NCI-H460 (cell line): ENCODE measurements around the gene MAP3K5. TPM values are rescaled to one million over a fixed set of nuclear protein-coding genes. Genes with fewer than 3 reads are reported as not detected.
"Not testable (repeated sequence)": the region's sequence is repeated elsewhere in the genome, so short reads cannot be mapped to it uniquely, and the experiment has no call there.

ENCODE experiments used
- DNase-seq: peaks from one replicate; pipeline ENCODE4 v3.0.0-alpha.2; 2016; ENCODE audit warnings: low read depth; ENCODE audit errors: extremely low read depth
- total RNA-seq: library from RNA; depleted of rRNA; stranded (reverse); fragments of >200 nt; shearing (Covaris generic); gene quantifications from 2 replicates; pipeline ENCODE4 v1.2.3, GENCODE V29; 2014

MAP3K5 gene
- total RNA-seq, 1 experiment from 2014 or later, result 6.8 TPM

DNA sequence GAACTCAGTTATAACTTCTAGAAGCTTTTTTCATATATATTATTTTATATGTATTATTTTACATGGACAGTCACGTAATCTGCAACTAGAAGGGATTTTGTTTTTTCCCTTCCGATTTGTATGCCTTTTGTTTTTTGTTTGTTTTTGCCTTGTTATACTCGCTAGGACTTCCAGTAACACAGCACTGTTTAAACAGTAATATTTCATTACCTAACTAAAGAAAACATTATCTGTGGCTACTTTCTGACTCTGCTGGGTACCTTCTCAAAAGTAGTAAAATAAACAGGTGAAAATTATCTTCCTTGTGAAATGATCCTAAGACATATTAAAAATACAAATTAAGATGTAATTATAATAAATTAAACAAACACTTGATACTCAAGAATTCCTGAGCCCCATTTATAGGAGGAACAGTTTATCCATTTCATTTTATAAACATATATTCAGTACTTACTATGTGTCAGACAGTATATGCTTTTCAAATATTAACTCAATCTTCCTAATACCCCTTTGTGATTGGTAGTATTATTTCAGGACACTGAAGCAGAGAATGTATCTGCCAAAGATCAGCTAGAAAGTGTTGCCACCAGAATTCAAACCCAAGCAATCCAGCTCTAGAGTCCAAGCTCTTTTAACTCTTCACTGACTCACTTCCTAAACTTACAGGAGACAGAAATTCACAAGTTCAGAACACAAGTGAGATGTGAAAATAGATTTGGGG, 65.3 kb downstream of the MAP3K5 start:
- DNase-seq, result no peak

DNA sequence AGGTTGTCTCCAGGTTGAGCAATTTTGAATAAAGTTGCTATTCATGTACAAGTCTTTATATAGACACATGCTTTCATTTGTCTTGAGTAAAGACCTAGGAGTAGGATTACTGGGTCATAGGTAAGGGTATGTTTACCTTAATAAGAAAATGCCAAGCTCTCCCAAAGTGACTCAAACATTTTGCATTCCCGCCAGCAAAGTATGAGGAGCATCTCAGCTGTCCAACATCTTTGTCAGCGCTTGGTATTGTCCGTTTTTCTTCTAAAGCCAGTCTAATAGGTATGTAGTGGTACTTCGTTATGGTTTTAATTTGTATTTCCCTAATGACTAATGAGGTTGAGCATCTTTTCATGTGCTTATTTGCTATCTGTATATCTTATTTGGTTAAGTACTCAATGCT, 67.2 kb downstream of the MAP3K5 start:
- no peak for DNase-seq

DNA sequence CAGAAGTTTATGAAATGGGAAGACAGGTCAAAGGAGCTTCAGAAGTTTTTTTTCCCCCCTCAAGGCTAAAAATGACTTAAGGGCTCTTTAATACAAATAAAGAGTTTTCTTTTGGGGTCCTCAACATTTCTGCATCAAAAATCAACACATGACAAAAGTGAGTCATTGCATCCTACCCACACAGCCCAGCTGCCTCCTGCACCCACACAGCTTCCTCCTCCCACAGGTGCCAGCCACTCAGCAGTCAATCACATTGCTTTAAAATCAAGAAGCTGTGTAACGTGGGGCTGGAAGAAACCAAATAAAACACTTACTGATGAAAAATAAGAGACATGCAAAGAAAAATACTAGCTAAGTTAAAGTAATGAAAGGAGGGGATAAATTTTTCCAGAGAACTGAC, 68.5 kb downstream of the MAP3K5 start:
- no peak for DNase-seq

DNA sequence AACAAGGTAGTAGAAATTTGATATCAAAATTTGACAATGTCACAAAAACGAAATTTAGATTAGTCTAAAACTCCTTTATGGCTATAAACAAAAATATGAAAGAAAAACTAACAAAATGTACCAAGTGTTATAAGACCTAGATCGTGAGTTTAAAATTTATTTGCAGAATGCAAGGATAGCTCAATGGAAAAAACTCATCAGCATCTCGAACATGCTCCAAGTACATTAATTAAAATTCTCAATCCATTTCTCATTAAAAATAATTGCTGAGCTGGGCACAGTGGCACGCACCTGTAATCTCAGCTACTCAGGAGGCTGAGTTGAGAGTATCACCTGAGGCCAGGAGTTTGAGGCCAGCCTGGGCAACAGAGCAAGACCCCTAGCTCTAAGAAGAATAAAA, 70.8 kb downstream of the MAP3K5 start:
- no peak for DNase-seq

DNA sequence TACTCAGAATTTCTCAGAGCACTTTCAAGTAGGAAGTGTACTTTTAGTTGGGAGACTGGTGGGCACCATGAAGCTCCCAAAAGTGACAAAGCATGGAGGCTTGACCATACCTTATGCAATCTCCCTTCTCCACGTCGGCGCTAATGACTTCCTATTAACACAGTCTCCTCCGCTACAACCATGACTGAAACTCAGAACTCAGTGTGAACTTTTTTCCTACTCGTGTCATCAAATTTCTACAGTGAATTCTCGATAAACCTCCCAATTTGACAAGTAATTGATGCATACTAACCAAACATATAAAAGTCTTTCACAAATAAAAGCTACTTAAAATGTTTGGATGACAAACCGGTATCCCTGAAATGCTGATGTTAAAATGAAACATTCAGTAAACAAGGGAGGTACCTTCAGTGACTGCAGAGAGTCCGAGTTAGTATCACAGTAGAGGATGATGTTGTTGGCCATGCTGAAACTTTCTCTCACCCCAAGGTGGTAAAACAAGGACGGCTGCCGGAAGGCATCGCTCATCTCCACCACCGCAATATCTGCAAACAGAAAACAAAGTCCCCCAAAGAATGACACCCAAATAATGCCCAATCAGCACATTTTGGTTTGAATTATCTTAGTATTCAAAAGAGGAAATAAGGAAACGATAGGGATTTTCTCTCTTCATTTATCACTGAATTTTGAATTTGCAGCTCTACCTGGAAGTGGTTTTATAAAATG, 72.1 kb downstream of the MAP3K5 start:
- DNase-seq, result peak; percentile 67

DNA sequence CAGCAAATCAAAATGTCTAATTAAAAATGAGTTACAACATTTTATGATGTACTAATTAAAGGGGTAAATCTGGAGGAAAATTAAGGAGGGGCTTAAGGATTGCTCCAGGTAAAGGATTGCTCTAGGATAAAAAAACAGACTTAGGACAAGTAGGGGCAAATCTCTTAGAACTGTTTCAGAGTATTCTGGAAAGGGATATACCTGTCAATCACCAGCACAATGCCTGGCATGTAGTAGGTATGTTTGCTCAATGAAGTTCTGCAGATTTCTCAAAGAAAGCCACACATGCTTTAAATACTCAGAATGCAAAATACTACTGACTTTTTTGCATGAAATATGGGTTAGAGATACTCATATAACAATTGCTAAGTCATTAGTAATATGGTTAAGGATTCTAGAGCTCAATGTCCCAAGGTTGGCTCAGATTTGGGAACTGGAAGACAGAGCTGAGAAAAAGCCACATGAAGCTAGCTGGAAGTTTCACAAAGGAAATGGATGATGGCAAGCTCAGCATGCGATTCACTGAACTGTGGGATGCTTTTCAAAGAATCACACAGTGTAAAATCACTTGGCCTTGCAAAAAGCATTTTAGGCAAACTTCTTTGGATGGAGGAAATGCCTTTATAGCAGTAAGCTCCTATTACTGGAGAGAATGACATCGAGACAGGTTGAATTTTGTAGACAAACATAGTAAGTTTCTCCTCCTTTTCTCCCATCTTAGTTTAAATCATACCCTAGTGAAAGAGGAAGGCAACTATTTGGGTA, 72.8 kb downstream of the MAP3K5 start:
- peak; percentile 1 for DNase-seq

DNA sequence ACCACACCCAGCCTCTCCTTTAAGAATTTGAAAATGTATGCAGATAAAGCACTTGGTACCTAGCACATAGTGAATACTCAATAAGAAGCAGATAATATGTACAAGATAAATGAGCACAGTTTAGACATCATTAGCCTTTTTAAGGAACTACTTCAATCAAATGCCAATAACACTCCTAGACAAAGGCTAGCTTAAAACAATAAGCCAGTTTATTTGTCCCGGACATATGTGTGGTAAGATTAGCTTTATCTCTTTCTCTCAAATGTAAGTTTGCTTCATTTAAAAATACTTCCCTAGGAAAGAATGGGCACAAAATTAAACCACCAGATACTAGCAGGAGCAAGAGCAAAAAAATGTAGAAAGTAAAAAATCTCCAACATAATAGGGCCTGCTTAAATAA, 73.8 kb downstream of the MAP3K5 start:
- no peak for DNase-seq

DNA sequence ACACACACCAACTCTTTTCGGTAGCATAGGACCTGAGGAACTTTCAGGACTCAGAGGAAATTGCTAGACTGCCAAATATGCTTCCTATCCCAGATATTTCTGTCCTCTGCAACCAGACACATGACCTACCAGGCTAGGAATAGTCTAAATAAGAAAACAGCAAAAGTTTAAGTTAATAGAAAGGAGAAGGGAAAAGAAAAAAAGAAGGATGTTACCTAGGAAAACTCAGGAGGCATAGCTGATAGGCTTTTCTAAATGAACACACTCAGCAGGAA, 74.6 kb downstream of the MAP3K5 start:
- DNase-seq, result no peak

DNA sequence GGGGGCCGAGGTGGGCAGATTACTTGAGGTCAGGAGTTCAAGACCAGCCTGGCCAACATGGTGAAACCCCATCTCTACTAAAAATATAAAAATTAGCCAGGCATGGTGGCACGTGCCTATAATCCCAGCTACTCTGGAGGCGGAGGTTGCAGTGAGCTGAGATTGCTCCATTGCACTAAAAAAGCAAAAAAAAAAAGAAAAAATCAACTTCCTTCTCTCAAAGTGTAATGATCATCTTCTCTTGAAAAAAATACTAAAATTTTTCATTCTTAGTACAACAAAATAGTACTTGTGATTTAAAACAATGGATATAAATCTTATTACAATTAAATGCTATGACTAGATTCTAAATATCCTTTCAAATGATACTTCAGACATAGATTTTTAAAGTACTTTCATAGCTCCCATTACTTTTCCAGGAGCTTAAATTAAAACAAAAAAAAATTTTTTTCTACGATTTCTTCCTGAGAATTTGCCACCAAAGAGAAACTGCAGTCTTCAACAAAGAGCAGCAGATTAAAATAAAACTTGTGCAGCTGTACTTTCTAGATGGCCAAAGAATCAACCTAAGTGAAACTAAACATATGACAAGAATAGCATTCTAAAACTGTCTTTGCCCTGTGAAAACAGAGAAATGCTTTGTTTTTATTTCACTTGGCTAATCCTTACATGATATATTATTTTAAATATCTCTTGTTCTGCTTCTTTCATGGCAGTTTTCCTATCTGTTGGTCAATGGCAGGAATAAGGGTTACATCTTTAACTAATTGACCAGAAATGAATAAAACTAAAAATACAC, 75.2 kb downstream of the MAP3K5 start:
- DNase-seq, result no peak

DNA sequence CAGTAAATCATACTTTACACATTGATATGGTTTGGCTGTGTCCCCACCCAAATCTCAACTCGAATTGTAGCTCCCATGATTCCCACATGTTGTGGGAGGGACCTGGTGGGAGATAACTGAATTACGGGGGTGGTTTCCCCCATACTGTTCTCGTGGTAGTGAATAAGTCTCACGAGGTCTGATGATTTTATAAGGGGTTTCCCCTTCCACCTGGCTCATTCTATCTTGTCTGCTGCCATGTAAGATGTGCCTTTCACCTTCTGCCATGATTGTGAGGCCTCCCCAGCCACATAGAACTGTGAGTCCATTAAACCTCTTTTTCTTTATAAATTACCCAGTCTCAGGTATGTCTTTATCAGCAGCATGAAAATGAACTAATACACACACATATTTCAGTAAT, 79.6 kb downstream of the MAP3K5 start:
- DNase-seq, result not testable (repeated sequence)

DNA sequence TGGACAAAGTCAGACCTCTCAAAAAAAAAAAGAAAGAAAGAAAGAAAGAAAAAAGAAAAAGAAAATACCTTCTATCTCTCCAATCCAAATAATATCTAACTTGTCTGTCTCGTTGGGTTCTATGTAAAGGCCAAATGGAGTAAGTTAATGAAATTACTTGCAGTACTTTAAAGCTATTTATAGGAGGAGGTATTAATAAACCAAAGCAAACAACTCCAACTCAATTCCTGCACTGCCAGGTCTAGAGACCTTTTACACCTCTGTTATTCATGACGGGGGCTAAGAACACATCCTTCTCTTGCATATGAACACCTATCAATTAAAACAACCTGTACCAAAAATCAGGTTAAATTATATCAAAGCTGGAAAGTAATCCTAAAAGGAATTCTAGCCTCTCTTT, 80.6 kb downstream of the MAP3K5 start:
- no peak for DNase-seq

DNA sequence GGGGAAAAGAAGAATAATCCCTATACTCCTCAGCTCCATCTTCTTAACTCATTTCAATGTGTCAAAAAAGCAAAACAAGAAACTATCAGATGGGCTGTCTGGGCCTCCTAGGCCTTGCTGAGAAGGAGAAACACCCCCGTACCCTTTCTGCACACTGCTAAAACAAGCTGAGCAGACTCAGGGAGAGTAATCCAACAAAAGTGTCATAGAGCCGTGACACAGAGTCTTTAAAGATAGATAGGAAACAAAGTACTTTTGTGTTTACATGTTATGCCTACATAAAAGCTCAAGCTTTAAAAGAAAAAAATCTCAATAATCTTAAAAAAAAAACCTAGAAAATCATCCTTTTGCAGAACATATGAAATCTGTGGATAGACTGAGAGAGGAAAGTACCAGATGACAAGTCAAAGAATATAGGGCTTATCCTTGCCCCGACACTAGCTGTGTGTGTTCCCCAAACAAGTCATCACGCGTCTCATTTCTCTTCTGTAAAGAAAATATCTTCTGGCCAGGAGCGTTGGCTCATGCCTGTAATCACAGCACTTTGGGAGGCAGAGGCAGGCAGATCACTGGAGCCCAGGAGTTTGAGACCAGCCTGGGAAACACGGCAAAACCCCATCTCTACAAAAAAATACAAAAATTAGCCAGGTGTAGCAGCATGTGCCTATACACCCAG, 81.3 kb downstream of the MAP3K5 start:
- DNase-seq, result no peak

DNA sequence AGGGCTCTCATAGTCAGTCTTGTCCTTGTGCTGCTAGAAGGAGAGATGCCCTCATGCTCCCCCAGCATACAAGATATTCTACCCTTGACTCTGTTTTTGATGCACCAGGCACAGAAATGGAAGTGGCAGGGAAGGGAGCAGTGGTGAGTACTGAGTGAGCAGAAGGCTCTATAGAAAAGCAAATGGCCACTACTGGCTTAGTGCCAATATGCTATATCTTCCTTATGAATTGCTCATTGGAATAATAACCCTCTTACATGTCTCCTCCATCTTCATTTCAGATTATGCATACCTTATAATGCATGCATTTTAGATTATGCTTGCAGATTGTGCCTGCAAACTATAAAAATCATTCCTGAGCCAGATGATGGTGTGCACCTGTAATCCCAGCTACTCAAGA, 82.8 kb downstream of the MAP3K5 start:
- no peak for DNase-seq

DNA sequence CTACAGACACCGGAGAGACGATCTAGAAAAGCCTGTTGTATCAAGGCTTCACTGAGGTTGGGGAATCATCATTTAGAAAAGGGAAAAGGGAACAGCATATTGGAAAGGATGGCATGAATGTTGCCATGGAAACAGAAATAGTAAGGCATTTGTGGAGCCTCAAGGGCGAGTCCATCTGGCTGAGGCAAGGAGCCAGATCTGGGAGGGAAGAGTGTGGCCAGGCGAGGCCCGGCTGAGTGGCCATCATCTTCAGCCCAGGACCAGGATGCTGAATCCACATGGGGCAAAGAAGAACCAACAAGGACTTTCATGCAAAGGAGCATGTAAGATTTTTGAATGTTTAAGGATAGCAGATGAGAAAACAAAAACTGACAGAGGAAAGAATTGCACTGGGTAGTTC, 85.8 kb downstream of the MAP3K5 start:
- no peak for DNase-seq

DNA sequence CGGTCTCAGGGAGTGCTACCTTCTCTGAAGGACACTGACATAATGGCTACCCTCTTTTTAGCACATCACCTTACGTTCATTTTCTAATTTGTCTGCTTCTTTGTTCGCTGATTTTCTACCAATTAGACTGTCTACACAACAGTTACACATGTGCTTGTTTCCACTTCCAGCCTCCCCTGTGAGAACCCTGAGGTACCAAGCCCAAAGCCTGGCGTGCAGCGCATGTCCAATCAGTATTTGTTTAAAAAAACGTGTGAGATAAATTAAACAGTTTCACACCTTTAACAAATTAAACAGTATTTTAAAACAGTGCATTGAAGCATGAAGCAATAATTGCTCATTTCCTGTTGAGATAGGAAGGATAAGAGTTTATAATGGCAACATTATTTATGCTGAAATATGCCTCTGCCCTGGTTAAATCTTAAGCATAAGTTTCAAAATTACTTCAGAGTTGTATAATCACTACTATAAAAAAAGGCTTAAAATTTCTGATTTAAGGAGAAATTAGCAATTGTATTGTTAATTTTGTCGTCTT, 88.9 kb downstream of the MAP3K5 start:
- no peak for DNase-seq

DNA sequence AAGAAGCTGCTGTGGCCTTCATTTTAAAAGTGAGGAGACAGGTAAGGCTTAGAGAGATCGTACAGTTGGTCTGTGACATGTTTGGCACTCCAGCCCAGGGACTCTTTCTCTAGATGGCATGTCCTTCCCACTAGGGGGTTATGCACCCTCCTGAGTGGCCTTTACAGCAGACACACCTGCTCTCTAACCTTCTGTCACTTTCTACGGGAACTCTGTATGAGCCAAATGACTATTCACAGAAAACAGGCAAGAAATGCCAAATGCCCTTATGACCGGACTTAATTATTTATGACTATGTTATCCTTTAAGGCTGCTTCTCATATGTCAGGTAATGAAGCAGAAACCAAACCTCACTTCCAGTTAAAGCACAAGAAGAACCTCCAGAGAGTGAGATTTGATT, 91.2 kb downstream of the MAP3K5 start:
- no peak for DNase-seq

DNA sequence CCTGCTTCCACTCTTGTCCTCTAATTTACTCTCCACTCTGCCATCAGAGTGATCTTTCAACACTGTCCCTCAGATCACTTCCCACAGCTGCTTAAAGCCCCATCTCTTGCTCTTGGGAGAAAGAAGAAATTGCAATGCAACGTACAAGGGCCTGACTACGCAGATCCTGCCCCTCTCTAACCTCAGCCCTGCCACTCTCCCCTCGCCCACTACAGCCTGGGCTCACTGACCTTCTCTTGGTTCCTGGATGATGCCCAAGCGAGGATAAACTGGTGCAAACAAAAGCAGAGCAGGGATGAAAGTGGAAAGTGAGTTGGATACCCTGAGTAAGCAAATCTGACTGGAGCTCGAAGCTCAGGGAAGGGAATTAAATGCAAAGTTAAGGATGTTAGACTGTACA, 92.9 kb downstream of the MAP3K5 start:
- DNase-seq, result no peak

DNA sequence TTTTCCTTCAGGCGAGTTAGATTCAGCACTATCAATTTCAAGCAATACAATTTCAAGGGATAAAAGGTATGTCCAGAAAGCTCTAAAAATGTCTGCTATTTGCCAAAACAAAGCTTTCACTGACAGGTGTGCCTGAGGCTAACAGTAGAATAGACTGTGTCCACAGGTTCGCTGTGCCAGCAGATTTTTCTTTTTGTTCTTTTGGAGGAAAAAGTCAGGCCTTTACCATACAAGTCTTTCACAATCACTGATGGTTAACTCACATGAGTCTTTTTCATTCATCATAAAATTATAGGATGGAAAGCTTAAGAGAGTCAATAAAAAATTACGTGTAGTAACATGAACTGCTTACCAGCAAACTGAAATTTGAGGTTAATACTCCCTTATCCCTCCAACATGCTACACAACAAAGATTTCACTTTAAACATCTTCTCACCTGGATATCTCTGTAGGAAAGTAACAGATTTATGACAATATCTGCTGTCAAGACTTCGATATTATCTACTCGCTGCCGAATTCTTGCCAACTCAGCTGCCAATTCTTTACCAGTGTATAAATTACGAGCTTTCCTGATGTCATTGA, 95.4 kb downstream of the MAP3K5 start:
- DNase-seq, result no peak

DNA sequence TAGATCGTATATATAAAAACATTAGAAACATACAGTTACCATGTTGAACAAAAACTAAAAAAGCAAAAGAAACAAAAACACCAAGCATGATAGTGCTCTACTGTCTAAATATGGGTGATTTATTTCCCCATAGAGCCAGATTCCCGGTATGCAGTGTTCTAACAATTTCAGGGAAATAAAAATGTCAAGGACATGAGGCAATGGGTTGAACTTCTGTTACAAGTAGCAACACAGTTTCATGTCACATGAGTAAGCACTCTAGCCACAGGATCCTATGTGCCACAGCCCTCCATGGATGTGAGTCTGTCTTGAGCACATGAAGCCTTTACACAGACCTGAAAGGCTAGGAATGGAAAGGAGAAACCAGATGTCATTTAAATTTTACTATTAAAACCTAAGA, 96.0 kb downstream of the MAP3K5 start:
- no peak for DNase-seq

DNA sequence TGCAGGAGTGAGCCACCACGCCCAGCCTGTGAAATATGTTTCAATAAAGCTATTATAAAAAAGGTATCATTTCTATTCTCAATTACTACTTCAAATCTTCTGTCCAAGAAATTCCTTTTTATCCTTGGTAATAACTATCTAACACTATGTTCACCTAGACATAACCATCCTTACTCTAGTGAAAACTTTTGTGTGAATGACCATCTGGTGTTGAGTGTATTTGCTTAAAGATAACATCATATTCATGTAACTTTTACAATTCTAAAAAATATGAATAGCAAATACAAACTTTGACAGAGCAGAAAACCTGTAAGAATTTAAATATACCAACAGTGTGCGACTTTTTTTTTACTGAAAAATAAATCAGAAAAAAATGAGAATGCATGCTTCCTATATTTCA, 96.9 kb downstream of the MAP3K5 start:
- no peak for DNase-seq
